ENCODE data around the gene SMARCB1. TPM values are rescaled to one million over a fixed set of nuclear protein-coding genes. Genes with fewer than 3 reads are reported as not detected.

SMARCB1 gene
- total and polyA plus RNA-seq, 2 donors (not counting 1 experiment from before 2014, with no cell fraction given), result 179 to 190 TPM

DNA sequence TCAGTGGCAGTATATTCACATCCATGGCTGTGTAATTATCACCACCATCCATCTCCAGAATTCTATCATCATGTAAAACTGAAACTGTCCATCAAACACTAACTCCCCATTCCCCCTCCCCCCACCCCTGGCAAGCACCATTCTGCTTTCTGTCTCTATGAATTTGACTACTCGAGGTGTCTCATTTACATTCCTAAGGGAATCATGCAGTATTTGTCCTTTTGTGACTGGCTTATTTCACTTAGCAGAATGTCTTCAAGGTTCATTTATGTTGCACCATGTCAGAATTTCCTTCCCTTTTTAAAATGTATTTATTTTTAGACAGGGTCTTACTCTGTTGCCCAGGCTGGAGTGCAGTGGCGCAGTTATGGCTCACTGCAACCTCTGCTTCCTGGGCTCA is 31.8 kb downstream of the SMARCB1 start:
- ChIA-PET CTCF (no interaction called here), POLR2A (no interaction called here)
- Mint-ChIP-seq H3K9me3 (ENCODE audit: insufficient read depth) (no peaks in the 10 kb centered on the region), H3K27me3 (no peaks in the 10 kb centered on the region), H3K4me1 (peaks cover 55% of the 10 kb centered on the region), H3K27ac (peak overlapping the region; percentile 93), H3K4me3 (peak overlapping the region; percentile 44)
- no peak for ATAC-seq (ENCODE audit: low read depth)
- 0% methylated on average over 1 of the region's 2 CpGs for WGBS (ENCODE audit: insufficient coverage)
- H3K9me3 ChIP-seq (ENCODE audit: control extremely low read depth in 1 of 3, control insufficient read depth in 2 of 3, insufficient read depth in 1 of 3, low read length in 2 of 3), result no peaks in the 10 kb centered on the region
- peaks cover 8 to 65% of the 10 kb centered on the region in 2 experiments for H3K36me3 ChIP-seq (replicated peaks in 1 of 2; ENCODE audit: control extremely low read depth in 1 of 2, control insufficient read depth in 1 of 2, extremely low read depth in 1 of 2, insufficient read depth in 2 of 2, low read length in 1 of 2)
- peak overlapping the region in 1 of 5 experiments; percentile 29 for H3K4me3 ChIP-seq (ENCODE audit: control extremely low read depth in 1 of 5, extremely low read depth in 1 of 5, insufficient read depth in 1 of 5, low read depth in 2 of 5, low read length in 4 of 5)
- no peak for TF ChIP-seq EZH2 (IDR thresholded peaks at IDR 0.05; ENCODE audit: borderline replicate concordance, insufficient read depth, low read depth, low read length, poor library complexity, severe bottlenecking)
- TF ChIP-seq, protein P1, sequence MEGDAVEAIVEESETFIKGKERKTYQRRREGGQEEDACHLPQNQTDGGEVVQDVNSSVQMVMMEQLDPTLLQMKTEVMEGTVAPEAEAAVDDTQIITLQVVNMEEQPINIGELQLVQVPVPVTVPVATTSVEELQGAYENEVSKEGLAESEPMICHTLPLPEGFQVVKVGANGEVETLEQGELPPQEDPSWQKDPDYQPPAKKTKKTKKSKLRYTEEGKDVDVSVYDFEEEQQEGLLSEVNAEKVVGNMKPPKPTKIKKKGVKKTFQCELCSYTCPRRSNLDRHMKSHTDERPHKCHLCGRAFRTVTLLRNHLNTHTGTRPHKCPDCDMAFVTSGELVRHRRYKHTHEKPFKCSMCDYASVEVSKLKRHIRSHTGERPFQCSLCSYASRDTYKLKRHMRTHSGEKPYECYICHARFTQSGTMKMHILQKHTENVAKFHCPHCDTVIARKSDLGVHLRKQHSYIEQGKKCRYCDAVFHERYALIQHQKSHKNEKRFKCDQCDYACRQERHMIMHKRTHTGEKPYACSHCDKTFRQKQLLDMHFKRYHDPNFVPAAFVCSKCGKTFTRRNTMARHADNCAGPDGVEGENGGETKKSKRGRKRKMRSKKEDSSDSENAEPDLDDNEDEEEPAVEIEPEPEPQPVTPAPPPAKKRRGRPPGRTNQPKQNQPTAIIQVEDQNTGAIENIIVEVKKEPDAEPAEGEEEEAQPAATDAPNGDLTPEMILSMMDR (IDR thresholded peaks at IDR 0.05), result no peak
- intact Hi-C loops (cut with micrococcal nuclease), result no loop called here
- no peak overlapping the region for H2AFZ ChIP-seq (ENCODE audit: insufficient read depth, low read depth, low read length, poor library complexity, severe bottlenecking)
- DNase-seq, result peak; percentile 22
- H3K4me2 ChIP-seq (replicated peaks; ENCODE audit: low read depth, low read length, poor library complexity, severe bottlenecking), result peak overlapping the region; percentile 67
- H3K9ac ChIP-seq (ENCODE audit: low read length), result no peak overlapping the region
- H3K79me2 ChIP-seq (ENCODE audit: control insufficient read depth, insufficient read depth, low read length), result peaks cover 59% of the 10 kb centered on the region
- H3K27me3 ChIP-seq (replicated peaks in 1 of 4; ENCODE audit: control extremely low read depth in 1 of 4, control insufficient read depth in 3 of 4, insufficient read depth in 4 of 4, low read length in 3 of 4), result no peaks in the 10 kb centered on the region
- peaks cover 6% of the 10 kb centered on the region for H4K20me1 ChIP-seq (ENCODE audit: control insufficient read depth, insufficient read depth, low read length, poor library complexity, severe bottlenecking)
- H3K4me1 ChIP-seq (ENCODE audit: control insufficient read depth in 2 of 2, insufficient read depth in 2 of 2, low read length in 2 of 2), result peaks cover 43% of the 10 kb centered on the region in 2 donors
- peak overlapping the region; percentile 6 to 43 for H3K27ac ChIP-seq (ENCODE audit: low read length in 2 of 2)

DNA sequence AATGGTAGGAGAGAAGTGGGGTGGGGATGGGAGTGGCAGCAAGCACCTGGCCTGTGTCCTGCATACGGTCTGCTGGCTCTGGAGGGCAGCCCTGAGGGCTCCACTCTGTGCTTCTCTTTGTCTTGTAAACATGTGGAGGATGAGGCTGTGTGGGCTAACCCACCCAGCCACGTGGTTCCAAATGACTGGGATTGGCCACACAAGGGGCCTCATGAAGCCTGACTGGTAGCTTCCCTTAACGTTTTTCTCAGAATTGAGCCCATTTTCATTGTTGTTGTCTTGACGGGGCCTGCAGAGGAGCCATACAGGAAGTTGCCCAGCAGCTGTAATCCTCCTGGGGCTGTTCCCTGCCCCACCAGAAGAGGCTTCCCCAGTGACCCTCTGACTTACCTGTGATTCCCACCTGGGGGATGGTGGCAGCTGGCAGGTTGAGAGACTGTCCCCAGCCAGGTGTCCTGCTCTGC is 34.0 kb downstream of the SMARCB1 start:
- no peaks in the 10 kb centered on the region for H3K9me3 Mint-ChIP-seq (ENCODE audit: insufficient read depth)
- H3K4me3 Mint-ChIP-seq, result peak overlapping the region; percentile 68
- 3% methylated on average over 4 of the region's 4 CpGs for WGBS (ENCODE audit: insufficient coverage)
- POLR2A ChIA-PET, result interaction anchor here (1.0 to 1.5 kb wide), 5 partner anchors 17 to 50 kb away, joined by 3 to 8 read pairs (median 3); partner anchors contain the start of gene DERL3
- TF ChIP-seq, protein P1 (IDR thresholded peaks at IDR 0.05), result no peak
- no peak for TF ChIP-seq EZH2 (IDR thresholded peaks at IDR 0.05; ENCODE audit: borderline replicate concordance, insufficient read depth, low read depth, low read length, poor library complexity, severe bottlenecking)
- intact Hi-C loops (cut with micrococcal nuclease), result loop anchor here (2.0 kb wide), 2 partner anchors 18 to 20 kb away; partner anchors contain the start of gene DERL3
- Histone ChIP-seq H3K4me1 (ENCODE audit: control insufficient read depth in 2 of 2, insufficient read depth in 2 of 2, low read length in 2 of 2) (peaks cover 43% of the 10 kb centered on the region in 2 donors), H3K36me3 (replicated peaks in 1 of 2; ENCODE audit: control extremely low read depth in 1 of 2, control insufficient read depth in 1 of 2, extremely low read depth in 1 of 2, insufficient read depth in 2 of 2, low read length in 1 of 2) (peaks cover 8 to 80% of the 10 kb centered on the region in 2 experiments), H2AFZ (ENCODE audit: insufficient read depth, low read depth, low read length, poor library complexity, severe bottlenecking) (no peak overlapping the region), H3K9ac (ENCODE audit: low read length) (peak overlapping the region; percentile 3), H3K9me3 (ENCODE audit: control extremely low read depth in 1 of 3, control insufficient read depth in 2 of 3, insufficient read depth in 1 of 3, low read length in 2 of 3) (no peaks in the 10 kb centered on the region), H3K79me2 (ENCODE audit: control insufficient read depth, insufficient read depth, low read length) (peaks cover 69% of the 10 kb centered on the region), H3K4me2 (replicated peaks; ENCODE audit: low read depth, low read length, poor library complexity, severe bottlenecking) (peak overlapping the region; percentile 51), H3K27ac (ENCODE audit: low read length in 2 of 2) (peak overlapping the region; percentile 60 to 68), H3K27me3 (replicated peaks in 1 of 4; ENCODE audit: control extremely low read depth in 1 of 4, control insufficient read depth in 3 of 4, insufficient read depth in 4 of 4, low read length in 3 of 4) (no peaks in the 10 kb centered on the region), H3K4me3 (ENCODE audit: control extremely low read depth in 1 of 5, extremely low read depth in 1 of 5, insufficient read depth in 1 of 5, low read depth in 2 of 5, low read length in 4 of 5) (no peak overlapping the region), H4K20me1 (ENCODE audit: control insufficient read depth, insufficient read depth, low read length, poor library complexity, severe bottlenecking) (peaks cover 27% of the 10 kb centered on the region)
- ATAC-seq (ENCODE audit: low read depth) (peak; percentile 81), DNase-seq (peak; percentile 41)
- CTCF ChIA-PET, result interaction anchor here (0.6 to 1.7 kb wide), 8 partner anchors 15 to 177 kb away, joined by 3 to 7 read pairs (median 4); partner anchors contain the start of gene MMP11
- peaks cover 59% of the 10 kb centered on the region for H3K4me1 Mint-ChIP-seq
- peak overlapping the region; percentile 93 for H3K27ac Mint-ChIP-seq
- no peaks in the 10 kb centered on the region for H3K27me3 Mint-ChIP-seq
